Dedifferentiated amniotic fluid mesenchymal stem cell (primary cell): ENCODE data around the gene DENND4B.
"Not testable (repeated sequence)": the region's sequence is repeated elsewhere in the genome, so short reads cannot be mapped to it uniquely, and the experiment has no call there.

Experiments used
- DNase-seq: peaks from one replicate; pipeline ENCODE4 v3.0.0-alpha.2; 2016; ENCODE audit errors: extremely low spot score

Gene DENND4B

GRCh38 chr1:153926405-153926804, 20.1 kb downstream of the DENND4B start:
- DNase-seq, result no peak

- DNase-seq, result peak; percentile 100
These were observed 23.3 kb downstream of the DENND4B start, which contains the start of gene GATAD2B for GRCh38 chr1:153922972-153923925. TSS of gene GATAD2B (minus strand) at chr1:153922972. CDS start at chr1:153828347, 94,625 bp downstream.

GRCh38 chr1:153922076-153922971, 24.2 kb downstream of the DENND4B start:
- peak; percentile 14 for DNase-seq

- peak; percentile 14 for DNase-seq
These were observed 24.8 kb downstream of the DENND4B start for GRCh38 chr1:153921803-153922075.

- DNase-seq, result peak; percentile 13
These were observed 25.3 kb downstream of the DENND4B start for GRCh38 chr1:153921080-153921802.

GRCh38 chr1:153919876-153920852, 26.4 kb downstream of the DENND4B start:
- DNase-seq, result peak; percentile 14

- no peak for DNase-seq
These were observed 30.2 kb downstream of the DENND4B start for GRCh38 chr1:153916297-153916696.

- peak; percentile 8 for DNase-seq
These were observed 34.2 kb downstream of the DENND4B start for GRCh38 chr1:153912349-153912748.

- peak; percentile 12 for DNase-seq
These were observed 36.0 kb downstream of the DENND4B start for GRCh38 chr1:153910560-153910959.

GRCh38 chr1:153908071-153908470, 38.4 kb downstream of the DENND4B start:
- DNase-seq, result peak; percentile 10

- peak; percentile 14 for DNase-seq
These were observed 39.4 kb downstream of the DENND4B start for GRCh38 chr1:153907134-153907533.

- DNase-seq, result no peak
These were observed 40.1 kb downstream of the DENND4B start for GRCh38 chr1:153906396-153906795.

- DNase-seq, result not testable (repeated sequence)
These were observed 40.6 kb downstream of the DENND4B start for GRCh38 chr1:153905908-153906307.

GRCh38 chr1:153903841-153904455, 42.6 kb downstream of the DENND4B start:
- DNase-seq, result peak; percentile 14

GRCh38 chr1:153899509-153899908, 47.0 kb downstream of the DENND4B start:
- DNase-seq, result no peak

- DNase-seq, result not testable (repeated sequence)
These were observed 50.7 kb downstream of the DENND4B start for GRCh38 chr1:153895866-153896265.

GRCh38 chr1:153891042-153891441, 55.5 kb downstream of the DENND4B start:
- DNase-seq, result not testable (repeated sequence)

- DNase-seq, result no peak
These were observed 58.0 kb downstream of the DENND4B start for GRCh38 chr1:153888533-153888932.

- no peak for DNase-seq
These were observed 60.4 kb downstream of the DENND4B start for GRCh38 chr1:153886127-153886526.

GRCh38 chr1:153883223-153883622, 63.3 kb downstream of the DENND4B start:
- DNase-seq, result no peak
